H1 (cell line): Measurements from ENCODE around the gene ARHGAP1. TPM values are rescaled to one million over a fixed set of nuclear protein-coding genes. Genes with fewer than 3 reads are reported as not detected.

ENCODE experiments used
- CTCF ChIA-PET: fragments of 300-600 bp; sonication (Branson Sonifier 250); formaldehyde crosslinking; loops from one replicate; lab custom pipeline; 2021; ENCODE audit not compliant: partially characterized antibody; lab: Charles Lee
- POLR2A ChIA-PET: fragments of 300-600 bp; sonication (Branson Sonifier 250); formaldehyde crosslinking; loops from one replicate; lab custom pipeline; 2021; ENCODE audit warnings: inconsistent platforms; ENCODE audit not compliant: partially characterized antibody; lab: Charles Lee
- DNase-seq, 2 experiments: peaks; one replicate each; pipeline versions ENCODE4 v3.0.0 to v3.0.0-alpha.2; 2010 to 2022; ENCODE audit warnings: low spot score in 2 of 2, low read depth in 1 of 2, mixed read lengths in 1 of 2
- FAIRE-seq: peaks from 2 replicates; lab custom pipeline; 2011; peaks lifted over from hg19 to GRCh38; lab: Jason Lieb, UNC
- H2AFZ ChIP-seq: 2 replicates; pipeline ENCODE4 v1.8.1; 2012; ENCODE audit warnings: low read length, inconsistent platforms
- H2AK5ac ChIP-seq: 2 replicates; pipeline ENCODE4 v1.6.1; 2013; ENCODE audit warnings: low read depth, low read length
- H2BK120ac ChIP-seq: replicated peaks from 2 replicates; pipeline ENCODE3; 2013; ENCODE audit warnings: low read depth, low read length, inconsistent platforms
- H2BK12ac ChIP-seq: 2 replicates; pipeline ENCODE4 v1.6.1; 2013; ENCODE audit warnings: low read depth, low read length
- H2BK15ac ChIP-seq: 2 replicates; pipeline ENCODE4 v1.6.1; 2013; ENCODE audit warnings: low read length
- H2BK20ac ChIP-seq: 2 replicates; pipeline ENCODE4 v1.6.1; 2013; ENCODE audit warnings: low read length
- H2BK5ac ChIP-seq: 2 replicates; pipeline ENCODE4 v1.6.1; 2013; ENCODE audit warnings: low read depth, low read length
- H3K14ac ChIP-seq: 2 replicates; pipeline ENCODE4 v1.6.1; 2013; ENCODE audit warnings: inconsistent platforms; ENCODE audit not compliant: insufficient read length
- H3K18ac ChIP-seq: 2 replicates; pipeline ENCODE4 v1.6.1; 2013; ENCODE audit warnings: low read length; ENCODE audit errors: extremely low read depth
- H3K23ac ChIP-seq: 2 replicates; pipeline ENCODE4 v1.6.1; 2013; ENCODE audit warnings: inconsistent platforms; ENCODE audit not compliant: insufficient read length
- H3K23me2 ChIP-seq: 2 replicates; pipeline ENCODE4 v1.6.1; 2013; ENCODE audit warnings: low read depth, low read length
- H3K27ac ChIP-seq: 2 replicates; pipeline ENCODE4 v1.6.1; 2011; ENCODE audit warnings: low read depth, low read length, inconsistent platforms
- H3K27me3 ChIP-seq, 4 experiments: replicated peaks in 1 of 4; 1 replicate in 1 of 4; 2 replicates in 3 of 4; pipeline versions ENCODE4 v1.6.1 to v1.8.1; 2011 to 2013; ENCODE audit warnings: low read length in 3 of 4, mild to moderate bottlenecking in 3 of 4, inconsistent platforms in 2 of 4, mixed read lengths in 2 of 4, moderate library complexity in 1 of 4; ENCODE audit not compliant: control insufficient read depth in 3 of 4, insufficient read depth in 3 of 4; ENCODE audit errors: extremely low read depth in 1 of 4
- H3K36me3 ChIP-seq, 4 experiments: 2 replicates each; pipeline versions ENCODE4 v1.6.1 to v1.8.1; 2011 to 2013; ENCODE audit warnings: mild to moderate bottlenecking in 4 of 4, low read length in 3 of 4, moderate library complexity in 2 of 4, control low read depth in 1 of 4, inconsistent platforms in 1 of 4; ENCODE audit not compliant: insufficient read depth in 4 of 4, control insufficient read depth in 2 of 4
- H3K4ac ChIP-seq: replicated peaks from 2 replicates; pipeline ENCODE3; 2013; ENCODE audit warnings: low read length, low read depth, mixed read lengths, inconsistent platforms; ENCODE audit not compliant: insufficient read length
- H3K4me1 ChIP-seq, 4 experiments: replicated peaks in 1 of 4; 1 replicate in 1 of 4; 2 replicates in 3 of 4; pipeline versions ENCODE4 v1.6.1 to v1.8.1; 2011 to 2013; ENCODE audit warnings: low read length in 3 of 4, inconsistent platforms in 2 of 4, mixed read lengths in 1 of 4; ENCODE audit not compliant: insufficient read depth in 4 of 4, control insufficient read depth in 3 of 4
- H3K4me2 ChIP-seq, 2 experiments: 2 replicates each; pipeline versions ENCODE4 v1.6.1 to v1.8.1; 2011 to 2013; ENCODE audit warnings: low read depth in 2 of 2, low read length in 2 of 2, control low read depth in 1 of 2, inconsistent platforms in 1 of 2, mild to moderate bottlenecking in 1 of 2; ENCODE audit not compliant: insufficient read depth in 1 of 2
- H3K4me3 ChIP-seq, 4 experiments: fragments of 200-600, 300-600 bp in 1 of 4; sonication (generic), shearing (Covaris generic), sonication (Bioruptor Twin) in 1 of 4; 2 replicates each; pipeline versions ENCODE4 v1.5.1 to v1.8.1; 2011 to 2016; ENCODE audit warnings: low read length in 4 of 4, low read depth in 3 of 4, control low read depth in 2 of 4, inconsistent platforms in 2 of 4, mild to moderate bottlenecking in 2 of 4, mixed read lengths in 1 of 4, moderate library complexity in 1 of 4; ENCODE audit not compliant: insufficient read depth in 2 of 4; ENCODE audit errors: extremely low read depth in 1 of 4
- H3K56ac ChIP-seq: replicated peaks from 2 replicates; pipeline ENCODE3; 2013; ENCODE audit warnings: low read depth, mild to moderate bottlenecking, mixed read lengths, low read length, inconsistent platforms; ENCODE audit not compliant: insufficient read length
- H3K79me1 ChIP-seq: 2 replicates; pipeline ENCODE4 v1.6.1; 2013; ENCODE audit warnings: low read depth, low read length, control low read depth
- H3K79me2 ChIP-seq, 2 experiments: 2 replicates each; pipeline versions ENCODE4 v1.6.1 to v1.8.1; 2012 to 2013; ENCODE audit warnings: low read length in 2 of 2, mild to moderate bottlenecking in 2 of 2, inconsistent platforms in 1 of 2; ENCODE audit not compliant: insufficient read depth in 2 of 2, control insufficient read depth in 1 of 2
- H3K9ac ChIP-seq, 4 experiments: replicated peaks in 1 of 4; 1 replicate in 1 of 4; 2 replicates in 3 of 4; pipeline versions ENCODE4 v1.6.1 to v1.8.1; 2011 to 2013; ENCODE audit warnings: low read depth in 3 of 4, low read length in 3 of 4, control low read depth in 2 of 4, mild to moderate bottlenecking in 2 of 4, moderate library complexity in 2 of 4, inconsistent platforms in 1 of 4; ENCODE audit errors: extremely low read depth in 1 of 4
- H3K9me3 ChIP-seq, 2 experiments: 2 replicates each; pipeline versions ENCODE4 v1.6.1 to v1.8.1; 2012 to 2013; ENCODE audit warnings: mild to moderate bottlenecking in 2 of 2, moderate library complexity in 2 of 2, control low read depth in 1 of 2, inconsistent platforms in 1 of 2, low read depth in 1 of 2, low read length in 1 of 2, mixed read lengths in 1 of 2; ENCODE audit not compliant: insufficient read depth in 2 of 2
- H4K20me1 ChIP-seq, 2 experiments: replicated peaks in 1 of 2; 2 replicates each; pipeline versions ENCODE3 to v1.8.1; 2011 to 2013; ENCODE audit warnings: inconsistent platforms in 2 of 2, low read length in 2 of 2, mild to moderate bottlenecking in 1 of 2; ENCODE audit not compliant: insufficient read depth in 2 of 2, control insufficient read depth in 1 of 2
- H4K5ac ChIP-seq: 2 replicates; pipeline ENCODE4 v1.6.1; 2013; ENCODE audit warnings: low read length, low read depth, mixed read lengths, inconsistent platforms; ENCODE audit not compliant: insufficient read length
- H4K8ac ChIP-seq: 2 replicates; pipeline ENCODE4 v1.8.0; 2013; ENCODE audit warnings: mild to moderate bottlenecking, moderate library complexity, low read length, inconsistent platforms; ENCODE audit not compliant: insufficient read depth; ENCODE audit errors: extremely low read depth
- H4K91ac ChIP-seq: replicated peaks from 2 replicates; pipeline ENCODE3; 2013; ENCODE audit warnings: low read length, mixed read lengths, inconsistent platforms; ENCODE audit not compliant: insufficient read length
- EGR1 ChIP-seq: IDR thresholded peaks from 2 replicates; pipeline ENCODE4 v1.6.1; 2011; ENCODE audit warnings: low read depth, low read length, borderline replicate concordance
- EP300 ChIP-seq, 2 experiments: IDR thresholded peaks; 1 replicate in 1 of 2; 2 replicates in 1 of 2; pipeline ENCODE4 v1.6.1; 2011 to 2012; ENCODE audit warnings: low read depth in 2 of 2, low read length in 2 of 2, mild to moderate bottlenecking in 2 of 2, borderline replicate concordance in 1 of 2, inconsistent platforms in 1 of 2, moderate library complexity in 1 of 2
- HDAC2 ChIP-seq, 2 experiments: fragments of 300-600 bp in 1 of 2; sonication (generic) in 1 of 2; IDR thresholded peaks; 2 replicates each; pipeline ENCODE4 v1.6.1; 2011 to 2012; ENCODE audit warnings: low read depth in 2 of 2, low read length in 2 of 2, mild to moderate bottlenecking in 2 of 2, moderate library complexity in 2 of 2, borderline replicate concordance in 1 of 2, inconsistent platforms in 1 of 2
- JUN ChIP-seq: IDR thresholded peaks from 2 replicates; pipeline ENCODE4 v1.6.1; 2011; ENCODE audit warnings: low read depth, mild to moderate bottlenecking, improper control_type of control experiment, low read length
- KDM1A ChIP-seq: fragments of 200-600, 300-600 bp; sonication (generic); IDR thresholded peaks from 2 replicates; pipeline ENCODE4 v1.7.1; 2016; ENCODE audit warnings: mild to moderate bottlenecking, low read length, borderline replicate concordance
- NRF1 ChIP-seq: IDR thresholded peaks from 2 replicates; pipeline ENCODE4 v1.6.1; 2011; ENCODE audit warnings: mild to moderate bottlenecking, low read depth, low read length, improper control_type of control experiment
- POU5F1 ChIP-seq: IDR thresholded peaks from 2 replicates; pipeline ENCODE4 v1.6.1; 2011; ENCODE audit warnings: low read depth, mild to moderate bottlenecking, low read length, moderate library complexity
- SIN3A ChIP-seq, 2 experiments: IDR thresholded peaks in 1 of 2; conservative IDR thresholded peaks in 1 of 2; 2 replicates each; pipeline ENCODE4 v1.6.1; 2011 to 2012; ENCODE audit warnings: low read length in 2 of 2, improper control_type of control experiment in 1 of 2, low read depth in 1 of 2, mild to moderate bottlenecking in 1 of 2
- SIRT6 ChIP-seq: IDR thresholded peaks from one replicate; pipeline ENCODE4 v1.7.1; 2012; ENCODE audit warnings: low read length, inconsistent platforms
- WGBS, 2 experiments: shearing (Covaris generic) in 1 of 2; methylation state at CpG; one replicate each; pipeline versions ENCODE4 v1.1.6 to v1.1.7; 2013 to 2015; ENCODE audit warnings: low lambda C conversion rate in 2 of 2, mixed read lengths in 2 of 2, inconsistent platforms in 1 of 2, low coverage in 1 of 2, missing lambda C conversion rate in 1 of 2; ENCODE audit not compliant: insufficient replicate concordance in 2 of 2, insufficient coverage in 1 of 2, insufficient read length in 1 of 2; ENCODE audit errors: extremely low coverage in 1 of 2, missing lambda C conversion rate in 1 of 2; 5-methylcytosine and 5-hydroxymethylcytosine counted together
- polyA plus RNA-seq, 7 experiments: library from polyadenylated mRNA; depleted of rRNA in 3 of 7; stranded (reverse) in 5 of 7; unstranded in 2 of 7; fragments of >200 nt in 5 of 7; fragments of 200-250 nt in 2 of 7; gene quantifications; 1 replicate in 5 of 7; 2 replicates in 1 of 7; 4 replicates in 1 of 7; pipeline versions ENCODE4 v1.2.1 to v1.2.3, GENCODE V29; 2011 to 2013; ENCODE audit warnings: missing spikeins in 2 of 7, mixed read lengths in 2 of 7
- total RNA-seq: library from RNA; stranded (reverse); fragmentation: NEBNext Ultra II Directional; extraction: Animal tissue kit (Norgen Biotek cat#: 25700); gene quantifications from 2 replicates; pipeline ENCODE4 v1.2.1, GENCODE V29; 2021

The ARHGAP1 gene
- total and polyA plus RNA-seq, 2 of the 8 experiments (the other 6 are each of a cell fraction or from before 2014, with no cell fraction given): 28.6 to 58.8 TPM

DNA sequence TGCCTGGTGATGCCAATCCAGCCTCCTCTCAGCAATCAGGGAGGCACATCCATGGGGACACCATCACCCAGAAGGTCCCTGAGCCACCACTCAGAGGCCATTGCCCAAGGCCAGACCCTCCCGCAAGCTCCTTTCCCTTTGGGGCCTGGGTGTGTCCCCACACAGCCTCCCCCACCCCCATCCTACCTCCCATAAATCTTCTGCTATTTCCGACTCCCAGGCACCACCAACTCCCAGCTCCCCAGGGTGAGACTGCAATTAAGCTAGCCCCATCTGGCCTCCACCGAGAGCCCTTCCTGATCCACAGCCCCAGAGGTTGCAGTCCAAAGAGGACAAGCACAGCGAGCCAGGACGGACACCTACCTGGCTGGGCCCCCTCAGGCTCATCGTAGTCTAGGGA, 6.3 kb downstream of the ARHGAP1 start:
- Histone ChIP-seq H3K79me2 (peaks cover 0 to 4% of the 10 kb centered on the region in 2 experiments; a peak in 1 of 4 replicates), H3K9me3 (no peaks in the 10 kb centered on the region), H4K8ac (no peak overlapping the region), H3K56ac (no peak overlapping the region), H4K5ac (no peak overlapping the region), H3K79me1 (no peaks in the 10 kb centered on the region), H2AK5ac (no peak overlapping the region), H3K23me2 (no peaks in the 10 kb centered on the region), H3K18ac (no peak overlapping the region), H4K91ac (no peak overlapping the region), H3K23ac (no peak overlapping the region), H3K9ac (no peak overlapping the region), H3K14ac (no peak overlapping the region), H3K4me1 (no peaks in the 10 kb centered on the region; a peak in 1 of 7 replicates), H3K4ac (no peak overlapping the region), H3K4me3 (no peak overlapping the region), H3K27ac (no peak overlapping the region), H3K36me3 (peaks cover 2 to 11% (median 6%) of the 10 kb centered on the region in 4 experiments; a peak in 3 of 8 replicates), H4K20me1 (peaks cover 2% of the 10 kb centered on the region in 2 experiments), H2BK20ac (no peak overlapping the region), H2AFZ (no peak overlapping the region), H2BK12ac (no peak overlapping the region), H2BK15ac (no peak overlapping the region), H3K27me3 (no peaks in the 10 kb centered on the region), H3K4me2 (no peak overlapping the region), H2BK120ac (no peak overlapping the region), H2BK5ac (no peak overlapping the region)
- TF ChIP-seq HDAC2 (IDR thresholded peaks at IDR 0.05; ENCODE audit: borderline replicate concordance in 1 of 2, low read depth in 2 of 2, low read length in 2 of 2): no peak
- no peak for TF ChIP-seq EP300 (IDR thresholded peaks at IDR 0.05; ENCODE audit: borderline replicate concordance in 1 of 2, low read depth in 2 of 2, low read length in 2 of 2)
- TF ChIP-seq JUN: no peak
- no peak for TF ChIP-seq SIN3A (conservative IDR thresholded peaks at IDR 0.05 in 1 of 2, IDR thresholded peaks at IDR 0.05 in 1 of 2; ENCODE audit: low read depth in 1 of 2, low read length in 2 of 2)
- TF ChIP-seq KDM1A: no peak
- TF ChIP-seq SIRT6: no peak
- no peak for TF ChIP-seq EGR1
- TF ChIP-seq POU5F1: no peak
- no peak for TF ChIP-seq NRF1
- POLR2A ChIA-PET: interaction anchor here (1.3 kb wide), 1 partner anchor 19 kb away, joined by 3 read pairs; no protein-coding TSS in a partner anchor
- FAIRE-seq (no peak), DNase-seq (no peak)
- CTCF ChIA-PET: interaction anchor here (0.7 to 2.0 kb wide), 5 partner anchors 8 to 16 kb away, joined by 3 to 6 read pairs (median 3); no protein-coding TSS in a partner anchor
- WGBS, 2 experiments: 92% methylated on average over 6 of the region's 6 CpGs; no CpG with 5 or more reads in 1 of the 2 experiments
